Fibroblast of skin of left quadriceps (primary cell): ENCODE data around the gene RFC4.
"Not testable (repeated sequence)": the region's sequence is repeated elsewhere in the genome, so short reads cannot be mapped to it uniquely, and the experiment has no call there.

Experiments
- DNase-seq, 2 experiments: peaks; one replicate each; pipeline ENCODE4 v3.0.0-alpha.2; 2013; ENCODE audit warnings: low read depth in 2 of 2

The RFC4 gene

DNA sequence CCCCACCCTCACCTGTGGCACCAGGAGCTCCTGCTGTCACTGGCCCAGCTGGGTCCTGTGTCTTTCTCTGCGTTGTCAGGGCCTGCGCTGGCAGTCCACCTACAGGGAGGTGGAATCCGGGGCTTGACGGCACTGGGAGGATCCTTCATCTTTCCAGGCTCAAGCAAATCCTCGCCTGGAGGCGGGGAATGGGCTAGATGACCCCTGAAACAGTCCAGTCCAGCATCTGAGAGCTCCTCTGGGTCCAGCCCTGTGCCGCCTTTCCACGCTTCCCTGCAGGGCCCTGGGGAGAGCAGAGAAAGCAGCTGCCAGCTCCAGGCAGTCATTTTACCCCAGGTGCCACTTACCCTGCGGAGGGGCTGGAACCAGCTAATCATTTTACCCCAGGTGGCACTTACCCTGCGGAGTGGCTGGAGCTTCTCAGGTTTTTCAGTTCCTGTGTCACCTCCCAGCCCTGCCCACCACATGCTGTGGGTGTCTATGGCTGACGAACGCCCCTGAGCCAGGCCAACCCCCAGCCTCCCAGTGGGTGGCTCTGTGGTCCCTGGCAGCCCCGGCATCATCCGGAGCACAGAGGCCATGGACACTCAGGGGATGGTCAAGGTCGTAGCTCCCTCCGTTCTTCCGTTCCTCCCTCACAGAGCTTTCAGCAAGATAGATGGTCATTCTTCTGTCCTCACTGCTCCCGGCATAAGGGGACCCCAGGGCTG is 18.3 kb upstream of the RFC4 start:
- DNase-seq: no peak

DNA sequence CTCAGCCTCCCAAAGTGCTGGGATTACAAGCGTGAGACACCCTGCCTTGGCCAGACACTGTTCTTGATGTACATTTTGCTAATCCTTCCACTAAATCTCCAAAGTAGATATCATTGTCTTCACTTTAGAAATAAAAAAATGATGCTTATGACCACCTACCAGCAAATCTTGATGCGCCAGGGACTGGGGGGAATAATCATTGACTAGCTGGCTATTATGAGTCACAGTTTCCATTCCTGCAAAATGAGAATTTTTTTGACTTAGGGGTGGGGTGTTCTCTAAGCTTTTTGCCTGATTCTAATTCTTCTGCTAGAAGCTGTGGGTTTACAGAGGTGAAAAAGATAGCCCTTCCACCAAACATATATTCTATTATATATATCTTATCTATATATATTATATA is 17.1 kb upstream of the RFC4 start:
- DNase-seq: no peak

DNA sequence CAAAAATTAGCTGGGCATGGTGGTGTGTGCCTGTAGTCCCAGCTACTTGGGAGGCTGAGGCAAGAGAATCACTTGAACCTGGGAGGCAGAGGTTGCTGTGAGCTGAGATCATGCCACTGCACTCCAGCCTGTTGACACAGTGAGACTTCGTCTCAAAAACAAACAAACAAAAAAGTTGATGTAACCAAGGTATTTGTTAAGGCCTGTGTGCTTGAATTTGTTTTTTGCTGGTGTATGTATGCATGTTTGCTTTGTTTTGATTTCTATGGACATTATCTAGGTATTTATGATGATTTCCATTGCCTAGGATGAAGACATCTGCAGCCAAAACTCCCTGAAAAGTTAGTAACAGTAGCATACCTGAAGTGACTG is 16.1 kb upstream of the RFC4 start:
- DNase-seq: not testable (repeated sequence)

DNA sequence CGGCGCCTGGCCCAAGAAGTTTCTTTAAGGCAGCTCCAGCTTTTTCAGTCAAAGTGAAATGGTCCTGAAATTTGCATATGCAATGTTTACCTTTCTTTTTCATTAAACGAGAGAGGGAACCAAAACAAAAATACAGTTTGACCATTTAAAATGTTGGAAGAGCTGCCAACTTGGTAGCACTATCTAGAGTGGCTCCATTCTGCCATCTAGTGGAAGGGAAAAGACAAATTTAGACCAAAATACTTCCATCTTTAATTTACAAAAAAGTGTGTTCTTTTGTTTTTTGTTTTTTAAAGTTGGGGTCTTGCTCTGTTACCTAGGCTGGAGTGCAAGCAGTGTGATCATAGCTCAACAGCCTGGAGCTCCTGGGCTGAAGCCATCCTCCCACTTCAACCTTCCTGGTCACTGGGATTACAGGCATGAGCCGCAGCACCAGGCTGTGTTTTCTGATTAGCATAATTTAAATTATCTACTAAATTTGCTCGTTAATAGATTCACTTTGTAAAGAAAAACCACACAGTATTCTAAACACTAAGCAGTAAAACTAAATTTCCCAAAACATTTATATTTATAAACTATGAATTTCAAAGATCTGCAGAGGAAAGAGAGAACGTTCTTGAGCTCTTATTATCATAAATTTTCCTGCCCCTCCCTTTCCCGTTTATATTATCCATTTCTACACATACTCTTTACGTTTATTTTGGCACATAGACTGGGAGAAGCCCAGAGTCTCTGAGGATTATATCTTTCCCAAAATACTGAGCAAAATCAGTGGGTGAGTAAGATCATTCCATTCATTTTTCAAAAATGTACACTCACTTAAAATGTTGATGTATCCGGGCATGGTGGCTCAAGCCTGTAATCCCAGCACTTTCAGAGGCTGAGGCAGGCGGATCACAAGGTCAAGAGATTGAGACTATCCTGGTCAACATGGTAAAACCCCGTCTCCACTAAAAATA is 15.4 kb upstream of the RFC4 start:
- peak; percentile 59 to 63 for DNase-seq

DNA sequence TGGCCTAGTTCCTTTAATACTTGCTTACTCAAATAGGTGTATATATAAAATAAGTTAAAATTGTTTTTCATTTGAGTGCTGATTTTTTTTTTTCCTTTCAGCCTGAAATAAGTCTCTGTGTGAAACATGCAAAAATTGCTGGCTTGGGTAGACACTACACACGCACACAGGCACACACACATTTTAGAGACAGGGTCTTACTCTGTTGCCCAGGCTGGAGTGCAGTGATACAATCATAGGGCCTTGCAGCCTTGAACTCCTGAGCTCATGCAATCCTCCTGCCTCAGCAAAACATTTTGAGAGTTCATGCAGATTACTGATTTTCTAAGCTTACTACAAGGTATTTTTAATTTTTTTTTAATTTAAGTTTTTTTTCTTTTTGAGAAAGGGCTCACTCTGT is 12.7 kb upstream of the RFC4 start:
- no peak for DNase-seq

DNA sequence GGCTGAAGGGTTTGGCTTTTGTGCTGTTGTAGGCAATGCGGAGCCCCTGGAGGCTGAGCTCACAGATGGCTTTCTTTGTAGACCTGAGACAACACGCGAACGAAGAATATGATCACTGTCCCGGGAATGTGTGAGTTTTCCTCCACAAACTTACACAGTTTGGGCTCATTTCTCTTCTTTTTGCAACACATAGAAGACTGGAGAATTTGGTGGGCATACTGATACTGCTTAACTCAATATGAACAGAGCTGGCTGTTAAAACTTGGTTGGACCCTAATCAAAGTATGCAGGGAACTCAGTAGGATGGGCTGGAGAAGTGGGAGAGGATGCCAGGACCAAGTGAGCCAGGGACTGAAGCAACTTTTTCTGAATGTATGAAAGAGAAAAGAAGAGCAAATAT is 12.2 kb upstream of the RFC4 start:
- no peak for DNase-seq

DNA sequence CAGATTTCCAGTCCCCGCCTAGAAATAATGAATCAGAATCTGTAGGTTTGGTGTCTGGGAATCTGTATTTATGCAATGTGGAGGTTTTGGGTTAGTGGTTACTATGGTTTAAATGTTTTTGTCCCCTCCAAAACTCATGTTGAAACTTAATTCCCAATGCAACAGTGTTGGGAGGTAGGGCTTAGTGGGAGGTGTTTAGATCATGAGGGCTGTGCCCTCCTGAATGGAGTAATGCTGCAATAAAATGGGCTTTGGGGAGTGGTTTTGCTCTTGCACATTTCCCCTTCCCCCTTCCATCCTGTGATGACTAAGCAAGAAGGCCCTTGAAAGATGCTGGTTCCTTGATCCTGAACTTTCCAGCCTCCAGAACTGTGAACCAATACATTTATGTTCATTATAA is 9.2 kb upstream of the RFC4 start:
- DNase-seq: peak; percentile 66 to 67

DNA sequence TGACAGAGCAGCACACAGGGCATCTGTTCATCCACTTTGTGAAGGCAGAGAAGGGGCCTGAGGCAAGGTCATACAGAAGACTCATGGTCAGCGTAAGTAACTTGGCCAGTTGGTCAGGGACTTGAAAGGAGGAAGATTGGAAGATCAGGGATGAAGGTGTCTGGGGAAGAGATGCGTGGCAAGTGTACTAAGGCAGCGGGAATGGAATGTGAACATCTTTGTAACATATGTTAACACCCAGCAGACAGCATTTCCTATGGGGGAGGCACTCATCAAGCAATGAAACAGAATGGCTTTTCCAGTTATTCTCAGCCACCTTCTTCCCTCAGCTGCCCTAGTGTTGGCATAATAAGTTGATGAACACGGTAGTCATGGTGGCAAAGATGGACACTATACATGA is 7.8 kb upstream of the RFC4 start:
- peak in 1 of 2 experiments; percentile 20 for DNase-seq

DNA sequence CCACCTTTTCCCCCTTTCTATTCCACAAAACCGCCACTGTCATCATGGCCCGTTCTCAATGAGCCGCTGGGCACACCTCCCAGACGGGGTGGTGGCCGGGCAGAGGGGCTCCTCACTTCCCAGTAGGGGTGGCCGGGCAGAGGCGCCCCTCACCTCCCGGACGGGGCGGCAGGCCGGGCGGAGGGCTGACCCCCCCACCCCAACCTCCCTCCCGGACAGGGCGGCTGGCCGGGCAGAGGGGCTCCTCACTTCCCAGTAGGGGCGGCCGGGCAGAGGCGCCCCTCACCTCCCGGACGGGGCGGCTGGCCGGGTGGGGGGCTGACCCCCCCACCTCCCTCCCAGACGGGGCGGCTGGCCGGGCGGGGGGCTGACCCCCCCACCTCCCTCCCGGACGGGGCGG is 5.0 kb upstream of the RFC4 start:
- not testable (repeated sequence) for DNase-seq

DNA sequence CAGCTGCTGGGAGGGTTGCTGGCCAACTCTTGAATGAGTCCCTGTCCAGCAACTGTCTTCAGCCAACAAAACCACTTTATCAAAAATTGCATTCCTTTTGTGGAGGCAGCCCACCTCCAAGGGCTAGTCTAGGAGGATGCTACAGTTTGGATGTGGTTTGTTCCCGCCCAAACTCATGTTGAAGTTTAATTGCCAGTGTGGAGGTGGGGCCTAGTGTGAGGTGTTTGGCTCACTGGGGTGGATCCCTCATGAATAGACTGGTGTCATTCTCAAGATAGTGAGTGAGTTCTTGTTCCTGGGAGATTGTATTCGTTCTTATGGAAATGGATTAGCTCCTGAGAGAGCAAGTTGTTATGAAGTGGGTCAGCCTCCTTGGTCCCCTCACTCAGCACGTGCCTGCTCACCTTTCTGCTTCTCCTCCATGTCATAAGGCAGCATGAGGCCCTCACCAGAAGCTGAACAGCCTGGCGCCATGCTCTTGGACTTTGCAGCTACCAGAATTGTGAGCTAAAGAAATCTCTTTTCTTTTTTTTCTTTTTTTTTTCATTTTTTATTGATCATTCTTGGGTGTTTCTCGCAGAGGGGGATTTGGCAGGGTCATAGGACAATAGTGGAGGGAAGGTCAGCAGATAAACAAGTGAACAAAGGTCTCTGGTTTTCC is 4.2 kb upstream of the RFC4 start:
- no peak for DNase-seq

DNA sequence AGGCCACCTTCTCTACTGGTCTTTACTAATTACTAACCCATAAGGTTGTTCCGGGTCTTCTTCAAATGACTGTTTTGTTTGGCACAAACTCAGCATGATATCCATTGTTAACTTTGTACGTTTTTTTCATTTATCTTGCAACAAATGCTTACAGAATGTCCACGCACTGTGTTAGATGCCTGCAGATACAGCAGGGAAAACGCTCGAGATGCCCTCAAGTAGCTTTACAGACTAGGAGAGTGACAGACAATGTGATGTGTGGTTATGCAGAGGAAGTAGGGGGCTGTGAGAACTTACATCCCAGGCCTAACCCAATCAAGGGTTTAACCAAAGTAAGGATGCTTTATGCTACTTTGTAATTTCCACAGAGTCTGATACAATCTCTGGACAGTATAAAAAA is 949 bp upstream of the RFC4 start:
- no peak for DNase-seq

DNA sequence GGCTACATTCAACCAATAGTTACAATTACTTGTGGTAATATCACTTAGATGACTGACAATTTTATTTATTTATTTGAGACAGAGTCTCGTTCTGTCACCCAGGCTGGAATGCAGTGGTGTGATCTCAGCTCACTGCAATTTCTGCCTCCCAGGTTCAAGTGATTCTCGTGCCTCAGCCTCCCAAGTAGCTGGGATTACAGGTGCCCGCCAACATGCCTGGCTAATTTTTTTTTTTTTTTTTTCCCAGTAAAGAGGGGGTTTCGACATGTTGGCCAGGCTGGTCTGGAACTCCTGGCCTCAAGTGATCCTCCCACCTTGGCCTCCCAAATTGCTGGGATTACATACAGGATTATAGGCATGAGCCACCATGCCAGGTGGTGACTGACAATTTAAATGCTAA is 2.8 kb downstream of the RFC4 start:
- not testable (repeated sequence) for DNase-seq

DNA sequence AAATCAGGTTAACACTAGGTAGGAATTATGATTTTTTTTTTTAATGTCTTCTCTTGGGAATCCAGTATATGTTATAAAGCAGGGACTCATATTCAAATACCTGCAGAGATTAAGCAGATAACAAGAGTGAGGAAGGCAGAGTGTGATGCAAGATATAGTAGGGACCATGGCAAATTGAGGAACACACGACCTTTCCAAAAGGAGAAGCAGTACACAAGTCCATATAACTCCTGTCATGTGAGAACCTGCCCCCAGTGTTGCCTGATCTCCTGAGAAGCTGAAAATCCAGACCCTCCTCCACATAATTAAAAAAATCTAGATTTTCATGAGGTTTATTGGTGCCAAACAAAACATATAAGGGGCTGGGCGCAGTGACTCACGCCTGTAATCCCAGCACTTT is 3.6 kb downstream of the RFC4 start:
- DNase-seq: no peak

DNA sequence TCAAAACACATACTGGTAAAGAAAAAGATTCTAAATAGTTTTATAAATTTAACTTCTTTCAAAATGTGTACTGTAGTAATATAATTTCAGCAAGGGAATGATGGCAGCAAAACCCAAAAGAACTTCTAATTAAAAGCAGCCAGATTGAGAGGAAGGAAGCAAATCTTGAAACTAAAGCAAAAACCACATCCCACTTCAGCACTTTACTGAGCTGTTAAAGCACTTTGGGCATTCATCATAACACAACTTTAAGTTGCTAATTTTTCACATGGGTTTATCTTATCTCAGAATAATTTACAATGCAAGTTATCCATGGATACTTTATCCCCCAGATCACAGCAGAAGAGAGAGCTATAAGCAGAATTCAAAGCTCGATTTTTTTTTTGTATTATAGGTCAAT is 6.0 kb downstream of the RFC4 start:
- no peak for DNase-seq

DNA sequence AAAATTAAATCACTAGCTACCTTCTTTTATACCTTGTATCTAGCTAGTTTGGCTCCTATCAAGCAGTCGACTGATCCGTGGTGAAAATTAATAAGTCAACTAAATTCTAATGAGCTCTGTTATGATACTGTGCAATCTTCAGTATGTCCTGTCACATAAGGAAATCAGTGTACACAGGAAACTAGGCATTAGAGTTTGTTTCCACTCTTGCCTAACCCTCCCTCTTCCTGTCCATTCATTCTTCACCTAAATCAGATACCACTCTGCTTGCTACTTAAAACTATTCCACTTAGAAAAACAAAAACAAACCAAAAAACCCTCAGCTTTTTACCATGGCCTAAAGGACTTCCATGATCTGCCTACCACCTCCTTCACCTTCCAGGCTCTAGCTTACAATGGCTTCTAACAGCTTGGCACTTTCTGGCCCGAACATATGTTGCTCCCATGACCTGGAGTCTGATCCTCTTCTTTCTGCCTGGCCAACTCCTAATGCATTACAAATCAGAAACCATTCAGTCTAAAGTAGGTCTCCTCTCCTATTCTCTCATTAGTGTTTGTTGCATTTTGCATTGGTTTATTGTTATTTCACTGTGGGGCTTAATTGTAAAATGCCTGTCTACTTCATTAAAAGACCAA is 7.9 kb downstream of the RFC4 start:
- no peak for DNase-seq

DNA sequence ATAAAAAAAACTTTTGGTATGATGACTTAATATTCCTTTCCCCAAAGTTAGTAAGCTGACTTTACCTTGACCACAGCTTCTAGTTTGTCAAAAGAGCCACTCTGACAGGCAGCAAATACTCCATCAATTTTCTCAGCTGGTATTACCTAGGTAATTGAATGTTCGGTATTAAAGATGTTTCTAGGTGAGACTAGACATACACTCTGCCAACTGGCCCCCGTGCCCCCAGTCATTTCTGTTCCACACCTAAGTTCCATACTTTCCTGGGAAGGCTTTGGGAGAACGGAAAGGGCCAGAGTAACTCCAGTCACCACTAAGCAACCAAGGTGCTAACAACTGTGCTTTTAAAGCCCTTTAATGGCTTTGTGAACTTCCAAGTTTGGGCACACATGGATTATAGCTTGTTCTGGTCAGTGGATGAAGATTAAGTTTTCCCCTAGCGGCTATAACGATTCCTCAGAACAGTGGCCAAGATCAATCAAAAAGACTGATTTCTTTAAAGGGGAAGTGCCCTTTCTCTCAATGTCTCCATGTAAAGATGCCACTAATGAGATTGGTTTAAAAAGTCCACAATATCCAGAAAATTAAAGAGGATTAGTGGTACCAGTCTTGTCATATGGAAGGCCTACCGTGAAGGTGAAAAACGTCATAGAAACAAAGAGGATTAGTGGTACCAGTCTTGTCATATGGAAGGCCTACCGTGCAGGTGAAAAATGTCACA is 15.9 kb downstream of the RFC4 start:
- peak in 1 of 2 experiments; percentile 15 for DNase-seq

DNA sequence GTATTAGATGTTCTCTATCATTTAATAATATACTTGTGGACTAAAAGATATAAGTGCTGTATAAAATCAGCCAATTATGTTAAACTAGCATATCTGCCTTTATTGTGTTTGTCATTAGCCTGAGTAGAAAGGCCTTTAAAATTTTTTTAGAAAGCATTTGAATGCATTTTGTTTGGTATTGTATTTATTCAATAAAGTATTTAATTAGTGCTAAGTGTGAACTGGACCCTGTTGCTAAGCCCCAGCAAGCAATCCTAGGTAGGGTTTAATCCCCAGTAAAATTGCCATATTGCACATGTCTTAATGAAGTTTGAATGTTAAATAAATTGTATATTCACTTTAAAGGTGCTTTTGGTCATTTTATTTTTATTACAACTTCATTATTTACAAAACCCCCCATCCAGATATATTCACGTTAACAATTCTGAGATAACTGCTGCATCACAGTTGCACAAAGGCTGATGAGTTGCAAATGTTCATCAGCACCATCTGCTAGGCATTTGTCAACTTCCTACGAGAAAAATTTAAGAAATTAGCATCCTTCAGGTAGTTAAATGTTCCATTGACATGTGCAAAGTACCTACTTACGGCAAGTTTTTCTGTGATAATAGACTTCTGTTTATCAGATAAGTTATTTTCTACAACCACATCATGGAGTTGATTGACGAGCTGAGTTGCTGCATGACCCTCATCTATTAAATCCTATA is 16.6 kb downstream of the RFC4 start:
- no peak for DNase-seq

DNA sequence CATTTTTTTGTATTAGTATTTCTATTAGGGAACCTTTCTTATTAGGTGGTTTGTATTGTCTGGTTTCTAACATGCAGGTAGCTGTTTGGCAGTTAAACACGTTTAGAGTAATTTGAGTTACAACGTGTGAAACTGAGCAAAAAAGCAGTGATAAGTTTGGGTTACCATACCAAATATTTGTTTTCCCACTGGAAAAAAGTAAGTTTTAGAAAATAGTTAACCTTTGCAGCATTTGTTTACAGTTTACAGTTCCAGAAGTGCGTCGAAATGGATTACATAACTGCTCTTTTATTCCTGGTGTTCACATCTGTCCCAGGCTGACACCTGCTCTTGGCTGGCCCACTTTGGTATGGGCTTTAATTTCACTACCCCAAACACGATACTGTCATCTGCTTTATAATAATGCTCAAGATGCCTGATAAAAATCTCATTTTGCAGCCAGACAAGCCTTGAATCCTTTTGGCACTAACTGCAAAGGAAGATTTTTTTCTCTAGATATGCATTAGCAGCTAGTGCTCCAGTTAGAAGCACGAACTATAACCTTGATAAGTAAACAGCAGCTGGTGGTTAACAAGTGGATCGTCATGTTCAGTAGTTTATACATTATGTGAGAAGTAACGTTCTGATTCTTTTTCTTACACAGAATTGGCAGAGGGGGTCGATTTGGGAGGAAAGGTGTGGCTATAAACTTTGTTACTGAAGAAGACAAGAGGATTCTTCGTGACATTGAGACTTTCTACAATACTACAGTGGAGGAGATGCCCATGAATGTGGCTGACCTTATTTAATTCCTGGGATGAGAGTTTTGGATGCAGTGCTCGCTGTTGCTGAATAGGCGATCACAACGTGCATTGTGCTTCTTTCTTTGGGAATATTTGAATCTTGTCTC is 17.6 kb downstream of the RFC4 start:
- DNase-seq: no peak

DNA sequence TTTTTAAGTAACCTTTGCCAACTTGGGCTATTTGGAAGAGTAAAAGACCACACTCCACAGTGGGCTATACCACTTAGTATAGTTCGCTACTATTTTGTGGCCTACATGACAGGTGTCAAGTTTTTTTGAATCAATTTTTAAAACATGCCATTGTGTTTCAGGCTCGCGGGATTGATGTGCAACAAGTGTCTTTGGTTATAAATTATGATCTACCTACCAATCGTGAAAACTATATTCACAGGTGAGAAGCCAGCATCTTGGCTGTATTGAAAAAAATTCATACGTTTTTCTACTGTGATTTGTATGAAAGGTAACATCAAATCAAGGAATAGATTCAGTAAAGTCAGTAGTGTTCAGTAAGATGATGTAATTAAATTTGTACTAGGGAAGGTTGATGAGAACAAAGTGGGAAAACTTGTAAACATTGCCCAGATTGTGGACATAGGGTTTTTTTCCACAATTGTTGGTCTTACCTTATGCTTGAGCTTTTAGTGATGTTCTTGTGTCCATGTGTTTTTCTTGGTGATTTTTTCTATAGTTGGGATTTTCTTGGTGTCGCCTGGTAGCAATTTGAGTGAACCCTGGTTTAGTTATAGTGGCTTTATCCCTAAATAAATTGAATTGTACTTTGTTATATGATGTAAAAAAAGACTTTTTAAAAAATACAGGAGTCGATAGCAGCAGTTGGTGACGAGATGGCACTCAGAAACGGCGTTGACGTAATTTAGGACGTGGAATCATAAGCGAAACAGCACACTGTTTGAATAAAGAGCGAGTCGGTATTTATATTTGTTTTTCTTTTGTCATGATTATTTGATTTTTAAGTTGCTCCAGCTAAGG is 18.4 kb downstream of the RFC4 start:
- no peak for DNase-seq
